Fibroblast of skin of back (primary cell): ENCODE data around the gene LDHAL6A. TPM values are rescaled to one million over a fixed set of nuclear protein-coding genes. Genes with fewer than 3 reads are reported as not detected.

Source experiments
- DNase-seq: peaks from one replicate; pipeline ENCODE4 v3.0.0-alpha.2; 2013
- polyA plus RNA-seq, 2 experiments: library from polyadenylated mRNA; unstranded; fragments of 120-200 nt; gene quantifications; one replicate each; pipeline ENCODE4 v1.2.1, GENCODE V29; 2013; ENCODE audit not compliant: insufficient read length in 2 of 2

The LDHAL6A gene
- polyA plus RNA-seq (2013, experiment 1 of 2; ENCODE audit: insufficient read length), result 0.06 TPM
- polyA plus RNA-seq (2013, experiment 2 of 2; ENCODE audit: insufficient read length), result not detected

DNA sequence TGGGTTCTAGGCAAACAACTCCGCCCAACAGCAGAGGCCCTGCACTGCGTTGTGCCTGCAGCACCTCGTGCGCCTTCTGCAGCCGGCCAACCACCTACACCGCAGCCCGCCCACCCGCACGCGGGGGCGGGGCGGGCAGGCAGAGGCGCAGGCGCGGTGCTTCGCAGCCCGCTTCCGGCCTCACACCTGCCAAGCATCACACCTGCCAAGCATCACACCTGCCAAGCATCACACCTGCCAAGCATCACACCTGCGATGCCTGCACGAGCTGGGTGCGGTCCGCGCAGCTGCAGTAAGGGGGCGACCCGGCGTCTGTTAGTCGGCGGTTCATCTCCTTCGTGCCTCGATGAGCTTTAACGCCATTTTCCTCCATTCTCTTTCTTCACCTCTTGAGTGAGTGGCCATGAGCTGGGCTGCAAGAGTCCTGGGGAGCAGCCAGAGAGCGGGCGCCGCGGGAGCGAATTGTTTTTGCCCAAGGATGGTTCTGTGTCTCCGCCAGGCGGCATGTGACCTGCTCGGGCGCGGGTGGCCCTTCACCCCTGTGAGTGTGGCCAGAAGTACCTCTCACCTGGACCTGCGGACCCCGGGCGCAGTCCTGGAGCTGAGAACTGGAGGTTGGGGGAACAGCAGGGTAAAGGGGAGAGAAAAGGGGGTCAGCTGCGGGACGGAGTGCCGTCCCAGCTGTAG lies at the start of gene LDHAL6A:
Gene LDHAL6A, plus strand, starts transcription at position 171 of the 687 bp plus-strand sequence. CDS start 825 bp downstream, outside the sequence.
- DNase-seq, result no peak

DNA sequence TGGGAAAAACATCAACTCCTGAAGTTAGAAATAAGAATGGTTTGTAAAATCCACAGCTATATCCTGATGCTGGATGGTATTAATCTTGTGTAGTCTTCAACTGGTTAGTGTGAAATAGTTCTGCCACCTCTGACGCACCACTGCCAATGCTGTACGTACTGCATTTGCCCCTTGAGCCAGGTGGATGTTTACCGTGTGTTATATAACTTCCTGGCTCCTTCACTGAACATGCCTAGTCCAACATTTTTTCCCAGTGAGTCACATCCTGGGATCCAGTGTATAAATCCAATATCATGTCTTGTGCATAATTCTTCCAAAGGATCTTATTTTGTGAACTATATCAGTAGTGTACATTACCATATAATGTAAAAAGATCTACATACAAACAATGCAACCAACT lies 48.3 kb upstream of the LDHAL6A start:
- peak; percentile 67 for DNase-seq

GRCh38 chr11:18408558-18409291 lies 46.9 kb upstream of the LDHAL6A start:
- DNase-seq, result peak; percentile 38

DNA sequence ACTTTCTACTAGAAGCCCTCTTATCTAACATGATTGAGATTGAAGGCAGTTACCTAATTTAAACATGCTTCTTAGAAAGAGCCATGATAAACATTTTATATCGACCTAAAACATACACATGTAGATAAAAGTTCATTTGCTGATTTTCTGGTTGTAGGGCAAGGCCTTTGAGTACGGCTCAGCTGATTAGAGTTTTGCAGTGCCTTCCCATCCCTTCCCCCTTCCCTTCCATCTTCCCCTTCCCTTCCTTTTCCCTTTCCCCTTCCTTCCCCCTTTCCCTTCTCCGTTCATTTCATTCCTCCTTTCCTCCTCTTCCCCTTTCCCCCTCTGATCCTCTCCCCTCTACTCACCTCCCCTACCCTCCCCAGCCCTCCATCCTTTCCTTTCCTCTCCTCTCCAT lies 39.2 kb upstream of the LDHAL6A start:
- no peak for DNase-seq

DNA sequence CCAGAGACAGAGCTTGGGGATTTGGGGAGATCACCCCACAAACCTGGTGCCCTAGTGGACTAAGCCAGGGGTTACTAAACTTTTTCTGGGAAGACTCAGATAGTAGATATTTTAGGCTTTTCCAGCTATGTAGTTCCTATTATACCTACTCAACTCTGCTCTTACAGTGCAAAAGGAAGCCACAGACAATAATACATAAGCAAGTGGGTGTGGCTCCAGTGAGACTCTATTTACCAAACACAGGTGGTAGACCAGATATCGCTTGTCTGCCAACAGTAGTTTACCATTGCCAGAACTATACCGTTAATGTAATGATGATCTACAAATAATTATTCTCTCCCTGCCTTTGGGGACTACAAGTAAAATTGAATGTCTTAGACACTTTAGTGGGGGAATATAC lies 36.6 kb upstream of the LDHAL6A start:
- no peak for DNase-seq

DNA sequence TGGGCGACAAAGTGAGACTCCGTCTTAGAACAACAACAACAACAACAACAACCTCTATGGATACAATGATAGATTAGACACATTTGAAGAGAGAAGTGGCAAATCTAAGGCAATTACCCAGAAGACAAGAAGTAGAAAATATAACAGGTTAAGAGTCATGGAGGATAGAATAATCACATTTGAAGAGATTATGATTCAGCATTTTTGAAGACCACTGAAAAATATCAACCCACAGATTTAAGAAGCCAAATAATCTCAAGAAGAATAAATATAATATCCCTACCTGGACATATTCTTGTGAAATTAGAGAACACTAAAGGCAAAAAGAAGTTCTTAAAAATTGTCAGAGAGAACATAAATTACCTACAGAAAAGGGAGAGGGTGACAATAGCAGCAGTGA lies 35.6 kb upstream of the LDHAL6A start:
- no peak for DNase-seq

DNA sequence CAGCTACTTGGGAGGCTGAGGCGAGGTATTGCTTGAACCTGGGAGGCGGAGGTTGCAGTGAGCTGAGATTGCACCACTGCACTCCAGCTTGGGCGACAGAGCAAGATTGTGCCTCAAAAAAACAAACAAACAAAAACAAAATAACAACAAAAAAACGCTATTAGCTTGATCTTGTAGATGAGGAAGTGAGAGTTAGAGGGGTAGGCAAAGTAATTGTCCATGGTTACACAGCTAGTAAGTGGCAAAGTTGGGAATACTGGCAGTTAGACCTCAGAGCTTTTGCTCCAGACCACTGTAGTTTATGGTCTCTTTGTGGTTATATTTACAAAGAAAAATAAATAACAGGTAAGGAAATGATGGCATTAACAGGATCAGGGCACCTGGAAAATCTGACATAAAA lies 28.4 kb upstream of the LDHAL6A start:
- no peak for DNase-seq

GRCh38 chr11:18429332-18429731 lies 26.3 kb upstream of the LDHAL6A start:
- DNase-seq, result no peak

DNA sequence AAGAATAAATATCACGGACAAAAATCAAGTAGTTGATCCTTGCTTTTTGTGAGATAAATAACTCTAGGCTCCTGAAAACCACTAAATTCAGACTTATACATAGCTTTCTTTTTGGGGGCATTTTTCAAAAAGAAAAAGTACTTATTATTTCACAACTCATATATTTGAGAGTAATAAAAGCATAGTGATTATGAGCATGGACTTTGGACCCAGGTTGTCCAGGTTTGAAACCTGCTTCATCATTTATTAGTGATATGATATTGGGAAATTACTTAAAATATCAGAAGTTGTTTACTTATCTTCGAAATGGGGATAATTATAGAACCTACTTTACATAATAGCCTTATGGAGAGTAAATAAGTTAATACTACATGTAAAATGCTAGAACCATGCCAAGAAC lies 17.0 kb upstream of the LDHAL6A start:
- no peak for DNase-seq

GRCh38 chr11:18449251-18449650 lies 6.4 kb upstream of the LDHAL6A start:
- no peak for DNase-seq

GRCh38 chr11:18452927-18453326 lies 2.7 kb upstream of the LDHAL6A start:
- DNase-seq, result peak; percentile 39

DNA sequence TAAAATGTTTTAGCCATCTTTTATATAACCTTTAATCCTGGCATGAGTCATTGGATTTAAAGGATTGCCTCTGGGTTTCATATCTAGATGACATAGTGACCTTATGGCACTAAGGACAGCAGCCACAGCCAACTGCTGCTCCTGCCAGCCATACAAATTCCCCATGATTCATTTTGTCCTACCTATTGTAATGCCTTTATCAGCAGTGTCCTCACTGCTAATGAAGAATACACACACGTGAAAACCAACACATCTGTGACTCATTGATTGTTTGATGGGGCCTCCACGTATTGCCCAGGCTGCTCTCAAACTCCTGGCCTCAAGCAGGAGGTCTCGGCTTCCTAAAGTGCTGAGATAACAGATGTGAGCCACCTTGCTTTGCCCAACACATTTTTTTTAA lies 1.8 kb downstream of the LDHAL6A start:
- no peak for DNase-seq

- DNase-seq, result no peak
These were observed 4.0 kb downstream of the LDHAL6A start for GRCh38 chr11:18459634-18460033.

GRCh38 chr11:18461909-18462308 lies 6.3 kb downstream of the LDHAL6A start:
- DNase-seq, result no peak

DNA sequence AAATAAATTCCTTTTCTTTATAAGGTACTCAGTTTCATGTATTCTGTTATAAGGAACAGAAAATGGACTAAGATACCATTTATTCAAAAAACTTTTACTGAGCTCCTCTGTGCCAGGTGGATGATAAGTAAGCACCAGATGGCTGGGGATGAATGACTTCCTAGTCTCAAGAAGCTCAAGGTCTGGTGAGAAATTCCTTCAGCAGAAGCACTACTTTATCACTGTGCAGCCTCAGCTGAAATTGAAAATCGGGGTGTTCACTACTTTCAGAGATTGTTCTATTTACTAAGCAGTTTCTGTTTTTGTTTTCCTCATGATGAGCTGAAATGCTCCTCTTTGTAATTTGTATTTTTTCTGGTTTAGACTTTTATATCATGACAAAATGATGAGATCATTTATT lies 7.8 kb downstream of the LDHAL6A start:
- DNase-seq, result no peak

GRCh38 chr11:18466402-18466801 lies 10.7 kb downstream of the LDHAL6A start:
- no peak for DNase-seq

DNA sequence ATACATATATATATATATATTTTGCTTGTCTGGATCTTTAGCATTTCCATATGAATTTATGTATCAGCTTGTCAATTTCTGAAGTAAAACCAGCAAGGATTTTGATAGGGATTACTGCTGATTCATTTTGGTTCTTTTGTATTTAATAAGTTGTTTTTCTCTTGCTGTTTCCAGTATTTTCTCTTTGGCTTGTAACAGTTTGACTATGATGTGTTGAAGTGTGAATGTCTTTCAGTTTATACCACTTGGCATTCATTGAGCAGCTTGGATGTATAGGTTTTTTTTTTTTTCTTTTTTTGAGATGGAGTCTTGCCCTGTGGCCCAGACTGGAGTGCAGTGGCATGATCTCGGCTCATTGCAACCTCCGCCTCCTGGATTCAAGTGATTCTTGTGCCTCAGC lies 12.4 kb downstream of the LDHAL6A start:
- DNase-seq, result no peak

DNA sequence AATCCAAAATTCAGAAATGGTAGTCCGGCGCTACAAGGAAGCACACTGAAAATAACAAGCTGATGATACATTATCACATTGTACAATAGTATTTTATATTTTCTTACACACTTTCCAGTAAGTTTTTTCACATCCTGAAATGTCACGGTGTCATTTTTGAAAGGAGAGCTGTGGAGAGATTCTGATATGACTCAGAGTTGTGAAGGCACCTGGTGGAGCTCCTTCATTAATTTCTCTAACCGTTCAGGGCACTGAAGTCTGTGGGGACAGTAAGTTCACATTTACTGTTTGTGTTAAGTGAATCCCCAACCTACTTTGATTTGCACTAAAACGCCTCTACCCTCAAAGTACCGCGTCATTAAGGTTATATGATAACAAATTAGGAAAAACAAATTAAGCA lies 13.3 kb downstream of the LDHAL6A start:
- no peak for DNase-seq

DNA sequence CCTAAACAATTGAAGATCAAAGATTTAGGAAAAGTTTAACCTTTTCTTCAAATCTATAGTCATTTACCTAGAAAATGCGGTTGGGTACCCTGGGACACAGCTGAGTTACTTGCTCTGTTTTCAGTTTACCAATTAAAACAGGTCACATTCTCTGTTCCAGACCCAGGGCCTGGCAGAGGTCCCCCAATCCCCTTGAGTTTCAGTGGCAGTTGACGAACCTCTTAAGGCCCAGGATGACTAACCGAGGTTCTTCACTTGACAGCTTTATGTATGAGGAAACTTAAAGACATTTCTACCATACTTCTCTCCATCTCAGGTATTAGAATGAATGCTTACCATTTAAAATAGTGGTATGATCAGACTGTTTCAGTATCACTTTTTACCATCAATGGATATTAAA lies 16.3 kb downstream of the LDHAL6A start:
- DNase-seq, result no peak

- DNase-seq, result no peak
These were observed 16.9 kb downstream of the LDHAL6A start for GRCh38 chr11:18472587-18472986.

DNA sequence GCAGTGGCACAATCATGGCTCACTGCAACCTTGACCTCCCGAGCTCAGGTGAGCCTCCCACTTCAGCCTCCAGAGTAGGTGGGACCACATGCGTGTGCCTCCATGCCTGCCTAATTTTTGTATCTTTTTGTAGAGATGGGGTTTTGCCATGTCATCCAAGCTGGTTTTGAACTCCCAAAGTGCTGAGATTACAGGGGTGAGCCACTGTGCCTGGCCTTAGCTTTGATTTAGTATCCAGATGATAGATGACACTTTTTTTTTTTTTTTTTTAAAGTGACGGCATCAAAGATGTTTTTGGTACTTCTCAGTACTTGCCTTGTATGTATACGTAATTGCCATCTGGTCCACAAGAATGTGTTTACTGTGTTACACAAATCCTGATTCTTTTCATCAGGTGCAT lies 23.4 kb downstream of the LDHAL6A start:
- DNase-seq, result no peak

GRCh38 chr11:18485913-18486528 lies 30.4 kb downstream of the LDHAL6A start:
- DNase-seq, result no peak

GRCh38 chr11:18490319-18490718 lies 34.7 kb downstream of the LDHAL6A start:
- DNase-seq, result no peak
